HepG2 (cell line): ENCODE measurements around the gene APRT.

ENCODE experiments used
- GABPB1 ChIP-seq: IDR thresholded peaks from 2 replicates; pipeline ENCODE4 v1.6.1; 2016; ENCODE audit warnings: mild to moderate bottlenecking, missing genetic modification reagents, moderate library complexity, missing compliant biosample characterization
- KLF12 ChIP-seq: sonication (generic); formaldehyde crosslinking; IDR thresholded peaks from 2 replicates; pipeline ENCODE4 v1.4.0; 2020; ENCODE audit warnings: missing genetic modification reagents, borderline replicate concordance
- NR2C2 ChIP-seq: sonication (generic); formaldehyde crosslinking; IDR thresholded peaks from 2 replicates; pipeline ENCODE4 v1.4.0; 2020; ENCODE audit warnings: missing genetic modification reagents, mild to moderate bottlenecking, moderate library complexity, borderline replicate concordance
- RBM22 ChIP-seq: fragments of 200-400 bp; formaldehyde crosslinking; optimal IDR thresholded peaks from 2 replicates; pipeline ENCODE3; 2017; ENCODE audit warnings: mild to moderate bottlenecking, low read length, moderate library complexity
- TRIM24 ChIP-seq: sonication (generic); formaldehyde crosslinking; IDR thresholded peaks from 2 replicates; pipeline ENCODE4 v1.8.0; 2022; ENCODE audit warnings: mild to moderate bottlenecking, missing genetic modification reagents
- ZFY ChIP-seq: sonication (generic); formaldehyde crosslinking; IDR thresholded peaks from 2 replicates; pipeline ENCODE4 v1.4.0; 2020; ENCODE audit warnings: missing genetic modification reagents

DNA sequence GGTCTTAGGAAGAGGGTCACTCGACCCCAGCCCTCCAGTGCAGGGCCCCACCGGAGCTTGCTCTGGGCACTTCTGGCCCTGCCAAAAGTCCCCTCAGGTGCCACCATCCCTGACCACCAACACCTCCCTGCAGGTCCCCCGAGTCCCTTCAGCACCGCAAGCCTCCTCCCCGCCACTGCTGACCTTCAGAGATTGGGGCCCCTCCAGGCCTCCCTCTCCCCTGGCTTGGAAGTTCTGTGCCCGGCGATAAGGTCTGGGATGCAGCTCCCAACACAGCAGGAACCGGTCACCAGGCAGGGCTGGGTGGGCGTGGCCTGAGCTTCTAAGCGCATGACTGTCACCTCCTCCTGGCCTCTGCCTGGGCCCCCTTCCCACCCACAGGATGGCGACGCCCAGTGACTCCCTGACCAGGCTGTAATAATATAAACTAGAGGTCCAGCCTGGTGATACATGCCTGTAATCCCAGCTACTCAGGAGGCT is 37.9 kb downstream of the APRT start:
- TF ChIP-seq KLF12 (CRISPR knock-in tag) (no peak), NR2C2 (CRISPR knock-in tag) (no peak), RBM22 (no peak), TRIM24 (CRISPR knock-in tag) (no peak), GABPB1 (CRISPR knock-in tag) (no peak), ZFY (CRISPR knock-in tag) (no peak)
